Measurements from ENCODE around the gene TRIM34.

- TF ChIP-seq POLR2A (IDR thresholded peaks at IDR 0.05) (no peak), CTCF (IDR thresholded peaks at IDR 0.05) (no peak), EP300 (IDR thresholded peaks at IDR 0.05) (no peak)
Observed at GRCh38 chr11:5690216-5690615, 65.4 kb downstream of the TRIM34 start.
